HEK293 (cell line): ENCODE measurements around the gene RHPN2.

Experiments
- EGR2 ChIP-seq: fragments of 450-650 bp; formaldehyde crosslinking; IDR thresholded peaks from 2 replicates; pipeline ENCODE4 v1.5.1; 2016; ENCODE audit warnings: low read depth, missing biosample characterization, missing genetic modification characterization
- GFI1B ChIP-seq: fragments of 450-650 bp; formaldehyde crosslinking; IDR thresholded peaks from 2 replicates; pipeline ENCODE4 v1.5.1; 2016; ENCODE audit warnings: missing biosample characterization, missing genetic modification characterization
- GLI2 ChIP-seq: fragments of 450-650 bp; formaldehyde crosslinking; IDR thresholded peaks from 2 replicates; pipeline ENCODE4; 2017; ENCODE audit warnings: missing biosample characterization, missing genetic modification characterization, low read depth, borderline replicate concordance
- IKZF3 ChIP-seq: fragments of 450-650 bp; IDR thresholded peaks from 2 replicates; pipeline ENCODE4 v1.5.0; 2018; ENCODE audit warnings: missing biosample characterization, mild to moderate bottlenecking, missing genetic modification characterization, moderate library complexity
- KLF1 ChIP-seq: fragments of 450-650 bp; formaldehyde crosslinking; IDR thresholded peaks from 2 replicates; pipeline ENCODE4 v1.5.1; 2016; ENCODE audit warnings: missing biosample characterization, missing genetic modification characterization
- MYNN ChIP-seq: fragments of 450-650 bp; formaldehyde crosslinking; IDR thresholded peaks from 2 replicates; pipeline ENCODE4 v1.5.1; 2016; ENCODE audit warnings: missing biosample characterization, missing genetic modification characterization, borderline replicate concordance
- REPIN1 ChIP-seq: fragments of 450-650 bp; formaldehyde crosslinking; IDR thresholded peaks from 2 replicates; pipeline ENCODE4 v1.5.1; 2017; ENCODE audit warnings: missing biosample characterization, missing genetic modification characterization, low read depth
- ZFP69B ChIP-seq: fragments of 450-650 bp; formaldehyde crosslinking; IDR thresholded peaks from 2 replicates; pipeline ENCODE4 v1.5.1; 2016; ENCODE audit warnings: missing biosample characterization, missing genetic modification characterization
- ZNF174 ChIP-seq: fragments of 450-650 bp; formaldehyde crosslinking; IDR thresholded peaks from 2 replicates; pipeline ENCODE4 v1.5.0; 2017; ENCODE audit warnings: missing biosample characterization, mild to moderate bottlenecking, missing genetic modification characterization
- ZNF426 ChIP-seq: fragments of 450-650 bp; formaldehyde crosslinking; IDR thresholded peaks from 2 replicates; pipeline ENCODE4 v1.5.1; 2017; ENCODE audit warnings: missing biosample characterization, missing genetic modification characterization, mild to moderate bottlenecking, inconsistent platforms, moderate library complexity
- ZNF530 ChIP-seq: fragments of 450-650 bp; formaldehyde crosslinking; IDR thresholded peaks from 2 replicates; pipeline ENCODE4 v1.5.1; 2016; ENCODE audit warnings: low read depth, missing biosample characterization, missing genetic modification characterization
- ZNF629 ChIP-seq: fragments of 450-650 bp; formaldehyde crosslinking; IDR thresholded peaks from 2 replicates; pipeline ENCODE4 v1.5.1; 2017; ENCODE audit warnings: missing biosample characterization, missing genetic modification characterization
- ZNF660 ChIP-seq: fragments of 450-650 bp; IDR thresholded peaks from 2 replicates; pipeline ENCODE4 v1.5.1; 2018; ENCODE audit warnings: missing biosample characterization, mild to moderate bottlenecking, missing genetic modification characterization
- ZNF677 ChIP-seq: fragments of 450-650 bp; IDR thresholded peaks from 2 replicates; pipeline ENCODE4 v1.5.0; 2018; ENCODE audit warnings: missing biosample characterization, mild to moderate bottlenecking, missing genetic modification characterization, moderate library complexity
- ZNF747 ChIP-seq: fragments of 450-650 bp; formaldehyde crosslinking; IDR thresholded peaks from 2 replicates; pipeline ENCODE4 v1.5.1; 2016; ENCODE audit warnings: missing biosample characterization, missing genetic modification characterization
- ZNF776 ChIP-seq: fragments of 450-650 bp; formaldehyde crosslinking; IDR thresholded peaks from 2 replicates; pipeline ENCODE4 v1.5.0; 2017; ENCODE audit warnings: missing biosample characterization, missing genetic modification characterization, borderline replicate concordance
- TF ChIP-seq, protein P1 (sequence below): fragments of 450-650 bp; formaldehyde crosslinking; IDR thresholded peaks from 2 replicates; pipeline ENCODE4 v1.5.1; 2016; ENCODE audit warnings: missing biosample characterization, missing genetic modification characterization
- TF ChIP-seq, protein P2 (sequence below): fragments of 450-650 bp; formaldehyde crosslinking; IDR thresholded peaks from 2 replicates; pipeline ENCODE4 v1.5.1; 2016; ENCODE audit warnings: missing biosample characterization, missing genetic modification characterization, low read depth
- TF ChIP-seq, protein P3 (sequence below): fragments of 450-650 bp; formaldehyde crosslinking; IDR thresholded peaks from 2 replicates; pipeline ENCODE4 v1.5.1; 2016; ENCODE audit warnings: missing biosample characterization, missing genetic modification characterization
- TF ChIP-seq, protein P4 (sequence below): fragments of 450-650 bp; formaldehyde crosslinking; IDR thresholded peaks from 2 replicates; pipeline ENCODE4 v1.5.1; 2016; ENCODE audit warnings: missing biosample characterization, missing genetic modification characterization
- TF ChIP-seq, protein P5 (sequence below): fragments of 450-650 bp; formaldehyde crosslinking; IDR thresholded peaks from 2 replicates; pipeline ENCODE4 v1.5.1; 2016; ENCODE audit warnings: missing biosample characterization, missing genetic modification characterization
- TF ChIP-seq, protein P6 (sequence below): fragments of 450-650 bp; formaldehyde crosslinking; IDR thresholded peaks from 2 replicates; pipeline ENCODE4 v1.5.1; 2016; ENCODE audit warnings: missing biosample characterization, missing genetic modification characterization, borderline replicate concordance
- TF ChIP-seq, protein P7 (sequence below): fragments of 450-650 bp; formaldehyde crosslinking; IDR thresholded peaks from 2 replicates; pipeline ENCODE4 v1.5.0; 2017; ENCODE audit warnings: missing biosample characterization, missing genetic modification characterization, borderline replicate concordance

RHPN2 gene

DNA sequence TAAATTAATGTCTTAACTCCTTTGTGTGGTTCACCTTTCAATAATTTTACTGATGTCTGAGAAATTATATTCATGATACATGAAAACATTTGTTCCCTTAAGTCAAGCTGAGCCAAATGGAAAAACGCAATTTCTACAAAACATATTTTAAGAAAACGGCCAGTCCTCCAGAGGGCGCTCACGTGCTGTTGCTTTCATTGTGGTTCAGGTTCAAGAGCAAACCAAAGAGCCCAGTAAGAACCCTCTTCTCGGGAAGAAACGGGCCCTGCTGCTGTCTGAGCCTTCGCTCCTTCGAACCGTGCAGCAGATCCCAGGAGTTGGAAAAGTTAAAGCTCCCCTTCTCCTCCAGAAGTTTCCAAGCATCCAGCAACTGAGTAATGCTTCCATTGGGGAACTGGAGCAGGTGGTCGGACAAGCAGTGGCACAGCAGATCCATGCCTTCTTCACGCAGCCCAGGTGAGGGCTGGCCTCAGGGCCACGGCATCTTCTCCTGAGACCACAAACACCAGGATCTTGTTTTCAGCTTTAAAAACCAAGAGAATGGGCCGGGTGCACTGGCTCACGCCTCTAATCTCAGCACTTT is 88.4 kb downstream of the RHPN2 start (continued):
- TF ChIP-seq, protein P1, sequence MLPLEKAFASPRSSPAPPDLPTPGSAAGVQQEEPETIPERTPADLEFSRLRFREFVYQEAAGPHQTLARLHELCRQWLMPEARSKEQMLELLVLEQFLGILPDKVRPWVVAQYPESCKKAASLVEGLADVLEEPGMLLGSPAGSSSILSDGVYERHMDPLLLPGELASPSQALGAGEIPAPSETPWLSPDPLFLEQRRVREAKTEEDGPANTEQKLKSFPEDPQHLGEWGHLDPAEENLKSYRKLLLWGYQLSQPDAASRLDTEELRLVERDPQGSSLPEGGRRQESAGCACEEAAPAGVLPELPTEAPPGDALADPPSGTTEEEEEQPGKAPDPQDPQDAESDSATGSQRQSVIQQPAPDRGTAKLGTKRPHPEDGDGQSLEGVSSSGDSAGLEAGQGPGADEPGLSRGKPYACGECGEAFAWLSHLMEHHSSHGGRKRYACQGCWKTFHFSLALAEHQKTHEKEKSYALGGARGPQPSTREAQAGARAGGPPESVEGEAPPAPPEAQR (tag by site-specific recombination): no peak
- TF ChIP-seq ZNF660: peak; percentile 91
- TF ChIP-seq ZNF426 (tag by site-specific recombination): no peak
- TF ChIP-seq GFI1B: no peak
- TF ChIP-seq, protein P2, sequence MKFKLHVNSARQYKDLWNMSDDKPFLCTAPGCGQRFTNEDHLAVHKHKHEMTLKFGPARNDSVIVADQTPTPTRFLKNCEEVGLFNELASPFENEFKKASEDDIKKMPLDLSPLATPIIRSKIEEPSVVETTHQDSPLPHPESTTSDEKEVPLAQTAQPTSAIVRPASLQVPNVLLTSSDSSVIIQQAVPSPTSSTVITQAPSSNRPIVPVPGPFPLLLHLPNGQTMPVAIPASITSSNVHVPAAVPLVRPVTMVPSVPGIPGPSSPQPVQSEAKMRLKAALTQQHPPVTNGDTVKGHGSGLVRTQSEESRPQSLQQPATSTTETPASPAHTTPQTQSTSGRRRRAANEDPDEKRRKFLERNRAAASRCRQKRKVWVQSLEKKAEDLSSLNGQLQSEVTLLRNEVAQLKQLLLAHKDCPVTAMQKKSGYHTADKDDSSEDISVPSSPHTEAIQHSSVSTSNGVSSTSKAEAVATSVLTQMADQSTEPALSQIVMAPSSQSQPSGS (tag by site-specific recombination): no peak
- TF ChIP-seq EGR2: no peak
- TF ChIP-seq ZNF530 (tag by site-specific recombination): no peak
- no peak for TF ChIP-seq REPIN1 (tag by site-specific recombination)
- TF ChIP-seq ZNF174 (tag by site-specific recombination): no peak
- no peak for TF ChIP-seq GLI2
- no peak for TF ChIP-seq MYNN (tag by site-specific recombination)
- TF ChIP-seq, protein P3, sequence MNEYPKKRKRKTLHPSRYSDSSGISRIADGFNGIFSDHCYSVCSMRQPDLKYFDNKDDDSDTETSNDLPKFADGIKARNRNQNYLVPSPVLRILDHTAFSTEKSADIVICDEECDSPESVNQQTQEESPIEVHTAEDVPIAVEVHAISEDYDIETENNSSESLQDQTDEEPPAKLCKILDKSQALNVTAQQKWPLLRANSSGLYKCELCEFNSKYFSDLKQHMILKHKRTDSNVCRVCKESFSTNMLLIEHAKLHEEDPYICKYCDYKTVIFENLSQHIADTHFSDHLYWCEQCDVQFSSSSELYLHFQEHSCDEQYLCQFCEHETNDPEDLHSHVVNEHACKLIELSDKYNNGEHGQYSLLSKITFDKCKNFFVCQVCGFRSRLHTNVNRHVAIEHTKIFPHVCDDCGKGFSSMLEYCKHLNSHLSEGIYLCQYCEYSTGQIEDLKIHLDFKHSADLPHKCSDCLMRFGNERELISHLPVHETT (tag by site-specific recombination): no peak
- TF ChIP-seq, protein P4, sequence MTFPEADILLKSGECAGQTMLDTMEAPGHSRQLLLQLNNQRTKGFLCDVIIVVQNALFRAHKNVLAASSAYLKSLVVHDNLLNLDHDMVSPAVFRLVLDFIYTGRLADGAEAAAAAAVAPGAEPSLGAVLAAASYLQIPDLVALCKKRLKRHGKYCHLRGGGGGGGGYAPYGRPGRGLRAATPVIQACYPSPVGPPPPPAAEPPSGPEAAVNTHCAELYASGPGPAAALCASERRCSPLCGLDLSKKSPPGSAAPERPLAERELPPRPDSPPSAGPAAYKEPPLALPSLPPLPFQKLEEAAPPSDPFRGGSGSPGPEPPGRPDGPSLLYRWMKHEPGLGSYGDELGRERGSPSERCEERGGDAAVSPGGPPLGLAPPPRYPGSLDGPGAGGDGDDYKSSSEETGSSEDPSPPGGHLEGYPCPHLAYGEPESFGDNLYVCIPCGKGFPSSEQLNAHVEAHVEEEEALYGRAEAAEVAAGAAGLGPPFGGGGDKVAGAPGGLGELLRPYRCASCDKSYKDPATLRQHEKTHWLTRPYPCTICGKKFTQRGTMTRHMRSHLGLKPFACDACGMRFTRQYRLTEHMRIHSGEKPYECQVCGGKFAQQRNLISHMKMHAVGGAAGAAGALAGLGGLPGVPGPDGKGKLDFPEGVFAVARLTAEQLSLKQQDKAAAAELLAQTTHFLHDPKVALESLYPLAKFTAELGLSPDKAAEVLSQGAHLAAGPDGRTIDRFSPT: no peak
- TF ChIP-seq IKZF3 (tag by site-specific recombination): peak; percentile 23; the same call in 1 of the 2 replicates
- TF ChIP-seq, protein P5, sequence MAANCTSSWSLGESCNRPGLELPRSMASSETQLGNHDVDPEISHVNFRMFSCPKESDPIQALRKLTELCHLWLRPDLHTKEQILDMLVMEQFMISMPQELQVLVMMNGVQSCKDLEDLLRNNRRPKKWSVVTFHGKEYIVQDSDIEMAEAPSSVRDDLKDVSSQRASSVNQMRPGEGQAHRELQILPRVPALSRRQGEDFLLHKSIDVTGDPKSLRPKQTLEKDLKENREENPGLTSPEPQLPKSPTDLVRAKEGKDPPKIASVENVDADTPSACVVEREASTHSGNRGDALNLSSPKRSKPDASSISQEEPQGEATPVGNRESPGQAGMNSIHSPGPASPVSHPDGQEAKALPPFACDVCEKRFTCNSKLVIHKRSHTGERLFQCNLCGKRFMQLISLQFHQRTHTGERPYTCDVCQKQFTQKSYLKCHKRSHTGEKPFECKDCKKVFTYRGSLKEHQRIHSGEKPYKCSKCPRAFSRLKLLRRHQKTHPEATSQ (tag by site-specific recombination): no peak
- peak; percentile 81 for TF ChIP-seq ZNF677
- no peak for TF ChIP-seq KLF1 (tag by site-specific recombination)
- 0 out of 2 replicates have a peak, but pooled peaks have one; percentile 32 for TF ChIP-seq ZFP69B (tag by site-specific recombination)
- TF ChIP-seq, protein P6, sequence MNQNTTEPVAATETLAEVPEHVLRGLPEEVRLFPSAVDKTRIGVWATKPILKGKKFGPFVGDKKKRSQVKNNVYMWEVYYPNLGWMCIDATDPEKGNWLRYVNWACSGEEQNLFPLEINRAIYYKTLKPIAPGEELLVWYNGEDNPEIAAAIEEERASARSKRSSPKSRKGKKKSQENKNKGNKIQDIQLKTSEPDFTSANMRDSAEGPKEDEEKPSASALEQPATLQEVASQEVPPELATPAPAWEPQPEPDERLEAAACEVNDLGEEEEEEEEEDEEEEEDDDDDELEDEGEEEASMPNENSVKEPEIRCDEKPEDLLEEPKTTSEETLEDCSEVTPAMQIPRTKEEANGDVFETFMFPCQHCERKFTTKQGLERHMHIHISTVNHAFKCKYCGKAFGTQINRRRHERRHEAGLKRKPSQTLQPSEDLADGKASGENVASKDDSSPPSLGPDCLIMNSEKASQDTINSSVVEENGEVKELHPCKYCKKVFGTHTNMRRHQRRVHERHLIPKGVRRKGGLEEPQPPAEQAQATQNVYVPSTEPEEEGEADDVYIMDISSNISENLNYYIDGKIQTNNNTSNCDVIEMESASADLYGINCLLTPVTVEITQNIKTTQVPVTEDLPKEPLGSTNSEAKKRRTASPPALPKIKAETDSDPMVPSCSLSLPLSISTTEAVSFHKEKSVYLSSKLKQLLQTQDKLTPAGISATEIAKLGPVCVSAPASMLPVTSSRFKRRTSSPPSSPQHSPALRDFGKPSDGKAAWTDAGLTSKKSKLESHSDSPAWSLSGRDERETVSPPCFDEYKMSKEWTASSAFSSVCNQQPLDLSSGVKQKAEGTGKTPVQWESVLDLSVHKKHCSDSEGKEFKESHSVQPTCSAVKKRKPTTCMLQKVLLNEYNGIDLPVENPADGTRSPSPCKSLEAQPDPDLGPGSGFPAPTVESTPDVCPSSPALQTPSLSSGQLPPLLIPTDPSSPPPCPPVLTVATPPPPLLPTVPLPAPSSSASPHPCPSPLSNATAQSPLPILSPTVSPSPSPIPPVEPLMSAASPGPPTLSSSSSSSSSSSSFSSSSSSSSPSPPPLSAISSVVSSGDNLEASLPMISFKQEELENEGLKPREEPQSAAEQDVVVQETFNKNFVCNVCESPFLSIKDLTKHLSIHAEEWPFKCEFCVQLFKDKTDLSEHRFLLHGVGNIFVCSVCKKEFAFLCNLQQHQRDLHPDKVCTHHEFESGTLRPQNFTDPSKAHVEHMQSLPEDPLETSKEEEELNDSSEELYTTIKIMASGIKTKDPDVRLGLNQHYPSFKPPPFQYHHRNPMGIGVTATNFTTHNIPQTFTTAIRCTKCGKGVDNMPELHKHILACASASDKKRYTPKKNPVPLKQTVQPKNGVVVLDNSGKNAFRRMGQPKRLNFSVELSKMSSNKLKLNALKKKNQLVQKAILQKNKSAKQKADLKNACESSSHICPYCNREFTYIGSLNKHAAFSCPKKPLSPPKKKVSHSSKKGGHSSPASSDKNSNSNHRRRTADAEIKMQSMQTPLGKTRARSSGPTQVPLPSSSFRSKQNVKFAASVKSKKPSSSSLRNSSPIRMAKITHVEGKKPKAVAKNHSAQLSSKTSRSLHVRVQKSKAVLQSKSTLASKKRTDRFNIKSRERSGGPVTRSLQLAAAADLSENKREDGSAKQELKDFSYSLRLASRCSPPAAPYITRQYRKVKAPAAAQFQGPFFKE: no peak
- TF ChIP-seq, protein P7, sequence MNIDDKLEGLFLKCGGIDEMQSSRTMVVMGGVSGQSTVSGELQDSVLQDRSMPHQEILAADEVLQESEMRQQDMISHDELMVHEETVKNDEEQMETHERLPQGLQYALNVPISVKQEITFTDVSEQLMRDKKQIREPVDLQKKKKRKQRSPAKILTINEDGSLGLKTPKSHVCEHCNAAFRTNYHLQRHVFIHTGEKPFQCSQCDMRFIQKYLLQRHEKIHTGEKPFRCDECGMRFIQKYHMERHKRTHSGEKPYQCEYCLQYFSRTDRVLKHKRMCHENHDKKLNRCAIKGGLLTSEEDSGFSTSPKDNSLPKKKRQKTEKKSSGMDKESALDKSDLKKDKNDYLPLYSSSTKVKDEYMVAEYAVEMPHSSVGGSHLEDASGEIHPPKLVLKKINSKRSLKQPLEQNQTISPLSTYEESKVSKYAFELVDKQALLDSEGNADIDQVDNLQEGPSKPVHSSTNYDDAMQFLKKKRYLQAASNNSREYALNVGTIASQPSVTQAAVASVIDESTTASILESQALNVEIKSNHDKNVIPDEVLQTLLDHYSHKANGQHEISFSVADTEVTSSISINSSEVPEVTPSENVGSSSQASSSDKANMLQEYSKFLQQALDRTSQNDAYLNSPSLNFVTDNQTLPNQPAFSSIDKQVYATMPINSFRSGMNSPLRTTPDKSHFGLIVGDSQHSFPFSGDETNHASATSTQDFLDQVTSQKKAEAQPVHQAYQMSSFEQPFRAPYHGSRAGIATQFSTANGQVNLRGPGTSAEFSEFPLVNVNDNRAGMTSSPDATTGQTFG: no peak
- no peak for TF ChIP-seq ZNF747 (tag by site-specific recombination)
- no peak for TF ChIP-seq ZNF629 (tag by site-specific recombination)
- no peak for TF ChIP-seq ZNF776 (tag by site-specific recombination)
